Measurements from ENCODE around the gene LTBP3.

GRCh38 chr11:65529475-65530156 lies 28.5 kb downstream of the LTBP3 start:
- TF ChIP-seq CTCF (IDR thresholded peaks at IDR 0.05) (no peak), POLR2A (IDR thresholded peaks at IDR 0.05) (no peak)

Measured in adrenal gland (tissue), 5 donors.